Small intestine (tissue), 7 donors: Measurements from ENCODE around the gene GMPPB. TPM values are rescaled to one million over a fixed set of nuclear protein-coding genes. Genes with fewer than 3 reads are reported as not detected.

ENCODE experiments used
- DNase-seq, 2 donors: peaks; one replicate each; pipeline versions ENCODE4 v3.0.0 to v3.0.0-alpha.2; 2013
- FAIRE-seq: peaks from 2 replicates; lab custom pipeline; 2012; peaks lifted over from hg19 to GRCh38; lab: Jason Lieb, UNC
- H3K27ac ChIP-seq, 3 donors: one replicate each; pipeline ENCODE4 v1.5.1; 2013; ENCODE audit warnings: low read length in 2 of 3, mild to moderate bottlenecking in 2 of 3, control low read depth in 1 of 3, inconsistent platforms in 1 of 3, low read depth in 1 of 3, moderate library complexity in 1 of 3
- H3K27me3 ChIP-seq, 3 donors: one replicate each; pipeline ENCODE4 v1.6.1; 2013; ENCODE audit warnings: low read length in 3 of 3, inconsistent platforms in 1 of 3; ENCODE audit not compliant: control insufficient read depth in 3 of 3, insufficient read depth in 3 of 3
- H3K36me3 ChIP-seq, 3 donors: one replicate each; pipeline ENCODE4 v1.6.1; 2013; ENCODE audit warnings: low read length in 3 of 3, inconsistent platforms in 1 of 3, low read depth in 1 of 3, mild to moderate bottlenecking in 1 of 3, moderate library complexity in 1 of 3; ENCODE audit not compliant: control insufficient read depth in 3 of 3, insufficient read depth in 2 of 3
- H3K4me1 ChIP-seq, 3 donors: one replicate each; pipeline ENCODE4 v1.6.1; 2013; ENCODE audit warnings: low read length in 2 of 3, inconsistent platforms in 1 of 3, low read depth in 1 of 3, mild to moderate bottlenecking in 1 of 3, moderate library complexity in 1 of 3; ENCODE audit not compliant: control insufficient read depth in 3 of 3, insufficient read depth in 2 of 3
- H3K4me3 ChIP-seq, 3 donors: one replicate each; pipeline ENCODE4 v1.5.1; 2013; ENCODE audit warnings: low read length in 3 of 3, control low read depth in 1 of 3, inconsistent platforms in 1 of 3, low read depth in 1 of 3, mild to moderate bottlenecking in 1 of 3, moderate library complexity in 1 of 3
- H3K9me3 ChIP-seq, 2 donors: one replicate each; pipeline ENCODE4 v1.6.1; 2013; ENCODE audit warnings: low read depth in 1 of 2, low read length in 1 of 2; ENCODE audit not compliant: control insufficient read depth in 2 of 2, insufficient read depth in 1 of 2
- WGBS, 3 donors: extraction: QIAGEN DNeasy Blood & Tissue Kit; methylation state at CpG; one replicate each; pipeline ENCODE4 v1.1.7; 2013; 5-methylcytosine and 5-hydroxymethylcytosine counted together
- polyA plus RNA-seq, 4 donors: library from polyadenylated mRNA; stranded (reverse) in 3 of 4; unstranded in 1 of 4; fragments of 200-250 nt in 3 of 4; fragments of 120-200 nt in 1 of 4; gene quantifications; one replicate each; pipeline versions ENCODE4 v1.2.1 to v1.2.3, GENCODE V29; 2013
- donor health status: healthy with polysubstance abuse.
- donor health status: control.
- donor health status: control.
- donor health status: Bipolar disorder and iron deficiency.
- donor health status: healthy.

Gene GMPPB
- polyA plus RNA-seq, 4 donors, result 18.1 to 47.1 (median 21.2) TPM

DNA sequence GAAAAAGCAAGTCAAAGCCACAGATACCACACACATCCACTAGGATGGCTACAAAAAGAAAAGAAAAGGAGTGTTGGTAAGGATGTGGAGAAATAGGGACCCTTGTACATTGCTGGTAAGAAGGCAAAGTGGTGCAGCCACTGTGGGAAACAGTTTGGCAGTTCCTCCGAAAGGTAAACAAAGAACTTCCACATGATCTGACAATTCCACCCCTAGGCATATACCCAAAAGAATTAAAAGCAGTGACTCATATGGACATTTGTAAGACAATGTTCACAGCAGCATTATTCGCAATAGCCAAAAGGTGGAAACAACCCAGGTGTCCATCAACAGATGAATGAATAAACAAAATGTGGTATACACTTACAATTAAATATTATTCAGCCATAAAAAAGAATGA is 22.2 kb upstream of the GMPPB start:
- no peak for DNase-seq
- Histone ChIP-seq H3K27me3 (no peaks in the 10 kb centered on the region), H3K27ac (no peak overlapping the region), H3K4me1 (peaks cover 0 to 4% (median 0%) of the 10 kb centered on the region in 3 donors), H3K9me3 (no peaks in the 10 kb centered on the region), H3K4me3 (no peak overlapping the region), H3K36me3 (peaks cover 3 to 40% (median 5%) of the 10 kb centered on the region in 3 donors)
- no peak for FAIRE-seq
- WGBS, 3 donors, result 91 to 97% (median 94%) methylated on average over 2 of the region's 2 CpGs

DNA sequence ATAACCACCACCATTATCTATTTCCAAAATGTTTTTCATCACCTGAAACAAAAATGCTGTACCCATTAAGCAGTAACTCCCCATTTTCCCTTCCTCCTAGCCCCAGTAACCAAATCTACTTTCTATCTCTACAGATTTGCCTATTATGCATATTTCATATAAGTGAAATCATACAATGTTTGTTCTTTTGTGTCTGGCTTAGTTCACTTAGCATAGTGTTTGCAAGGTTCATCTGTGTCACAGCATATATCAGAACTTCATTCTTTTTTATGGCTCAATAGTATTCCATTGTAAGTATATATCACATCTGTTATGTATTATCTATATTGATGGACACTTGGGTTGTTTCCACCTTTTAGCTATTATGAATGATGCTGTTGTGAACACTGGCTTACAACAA is 16.7 kb upstream of the GMPPB start:
- Histone ChIP-seq H3K4me3 (no peak overlapping the region), H3K27me3 (no peaks in the 10 kb centered on the region), H3K4me1 (no peaks in the 10 kb centered on the region), H3K9me3 (no peaks in the 10 kb centered on the region), H3K27ac (no peak overlapping the region), H3K36me3 (peaks cover 5 to 52% (median 9%) of the 10 kb centered on the region in 3 donors)
- no peak for FAIRE-seq
- DNase-seq, result no peak

- Histone ChIP-seq H3K4me1 (no peaks in the 10 kb centered on the region), H3K27ac (no peak overlapping the region), H3K27me3 (no peaks in the 10 kb centered on the region), H3K9me3 (no peaks in the 10 kb centered on the region), H3K36me3 (peaks cover 7 to 61% (median 9%) of the 10 kb centered on the region in 3 donors), H3K4me3 (no peak overlapping the region)
- DNase-seq (no peak), FAIRE-seq (no peak)
- WGBS, 3 donors, result 93 to 96% (median 95%) methylated on average over 11 of the region's 11 CpGs
Measured at GRCh38 chr3:49738067-49738713, 14.4 kb upstream of the GMPPB start.

GRCh38 chr3:49734752-49735151 is 11.0 kb upstream of the GMPPB start:
- Histone ChIP-seq H3K9me3 (no peaks in the 10 kb centered on the region), H3K27ac (no peak overlapping the region), H3K36me3 (peaks cover 17 to 68% (median 19%) of the 10 kb centered on the region in 3 donors), H3K4me3 (no peak overlapping the region), H3K4me1 (no peaks in the 10 kb centered on the region), H3K27me3 (no peaks in the 10 kb centered on the region)
- FAIRE-seq (no peak), DNase-seq (peak in 1 of 2 donors; percentile 38)
- WGBS, 3 donors, result 80 to 93% (median 90%) methylated on average over 6 of the region's 6 CpGs

DNA sequence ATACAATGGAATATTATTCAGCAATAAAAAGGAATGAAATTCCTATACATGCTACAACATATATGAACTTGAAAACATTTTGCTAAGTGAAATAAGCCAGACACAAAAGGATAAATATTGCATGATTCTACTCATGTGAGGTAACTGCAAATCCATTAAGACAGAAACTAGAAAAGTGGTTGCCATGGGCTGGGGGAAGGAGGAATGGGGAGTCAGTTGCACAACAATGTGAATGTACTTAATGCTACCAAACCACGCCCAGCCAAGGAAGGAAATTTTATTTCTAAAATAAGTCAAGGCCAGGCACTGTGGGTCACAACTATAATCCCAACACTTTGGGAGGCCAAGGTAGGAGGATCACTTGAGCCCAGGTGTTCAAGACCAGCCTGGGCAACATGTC is 9.8 kb upstream of the GMPPB start:
- peaks cover 17 to 70% (median 19%) of the 10 kb centered on the region in 3 donors for H3K36me3 ChIP-seq
- no peak overlapping the region for H3K27ac ChIP-seq
- WGBS, 3 donors, result 94 to 100% (median 98%) methylated on average over 1 of the region's 1 CpG
- H3K4me3 ChIP-seq, result no peak overlapping the region
- H3K27me3 ChIP-seq, result no peaks in the 10 kb centered on the region
- no peaks in the 10 kb centered on the region for H3K9me3 ChIP-seq
- H3K4me1 ChIP-seq, result no peaks in the 10 kb centered on the region
- no peak for FAIRE-seq
- DNase-seq, result no peak

GRCh38 chr3:49732597-49732996 is 8.8 kb upstream of the GMPPB start:
- DNase-seq, result no peak
- 73 to 87% (median 85%) methylated on average over 11 of the region's 11 CpGs for WGBS, 3 donors
- H3K36me3 ChIP-seq, result peaks cover 12 to 68% (median 19%) of the 10 kb centered on the region in 3 donors

DNA sequence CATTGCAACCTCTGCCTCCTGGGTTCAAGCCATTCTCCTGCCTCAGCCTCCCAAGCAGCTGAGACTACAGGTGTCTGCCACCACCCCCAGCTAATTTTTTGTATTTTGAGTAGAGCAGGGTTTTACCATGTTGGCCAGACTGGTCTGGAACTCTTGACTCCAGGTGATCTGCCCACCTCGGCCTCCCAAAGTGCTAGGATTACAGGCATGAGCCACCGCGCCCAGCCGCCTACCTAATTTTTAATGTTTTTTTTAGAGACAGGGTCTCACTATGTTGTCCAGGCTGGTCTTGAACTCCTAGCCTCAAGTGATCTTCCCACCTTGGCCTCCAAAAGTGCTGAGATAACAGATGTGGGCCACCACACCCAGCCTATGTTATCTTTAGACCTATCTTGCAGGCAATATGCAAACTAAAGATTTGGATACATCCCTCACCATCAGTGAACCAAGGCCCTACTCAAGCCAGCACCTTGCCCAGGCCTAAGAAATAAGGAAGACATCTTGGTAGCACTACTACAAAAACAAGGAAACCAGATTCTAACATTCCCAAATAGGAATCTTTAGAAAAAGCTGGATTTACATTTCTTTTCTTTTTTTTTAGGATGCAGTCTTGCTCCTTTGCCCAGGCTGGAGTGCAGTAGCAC is 6.3 kb upstream of the GMPPB start:
- WGBS, 3 donors, result 94 to 100% (median 98%) methylated on average over 4 of the region's 4 CpGs
- no peak for FAIRE-seq

More at GRCh38 chr3:49732597-49732996, 8.8 kb upstream of the GMPPB start:
- H3K27ac ChIP-seq, result no peak overlapping the region
- no peaks in the 10 kb centered on the region for H3K4me1 ChIP-seq
- H3K4me3 ChIP-seq, result no peak overlapping the region
- FAIRE-seq, result no peak
- H3K27me3 ChIP-seq, result no peaks in the 10 kb centered on the region
- no peaks in the 10 kb centered on the region for H3K9me3 ChIP-seq

GRCh38 chr3:49727924-49728361 is 4.2 kb upstream of the GMPPB start:
- H3K9me3 ChIP-seq, result no peaks in the 10 kb centered on the region
- FAIRE-seq (no peak), DNase-seq (no peak)
- peaks cover 0 to 14% (median 0%) of the 10 kb centered on the region in 3 donors for H3K4me1 ChIP-seq
- H3K27me3 ChIP-seq, result no peaks in the 10 kb centered on the region
- H3K27ac ChIP-seq, result no peak overlapping the region
- H3K4me3 ChIP-seq, result no peak overlapping the region
- WGBS, 3 donors, result 95 to 96% (median 95%) methylated on average over 15 of the region's 15 CpGs
- H3K36me3 ChIP-seq, result peaks cover 10 to 69% (median 14%) of the 10 kb centered on the region in 3 donors

More for the DNA sequence above, 6.3 kb upstream of the GMPPB start:
- Histone ChIP-seq H3K4me1 (peaks cover 0 to 2% (median 0%) of the 10 kb centered on the region in 3 donors), H3K27me3 (no peaks in the 10 kb centered on the region), H3K36me3 (peaks cover 13 to 77% (median 16%) of the 10 kb centered on the region in 3 donors), H3K4me3 (no peak overlapping the region), H3K9me3 (no peaks in the 10 kb centered on the region), H3K27ac (no peak overlapping the region)
- DNase-seq, result no peak
